Measurements from ENCODE around the gene FURIN. TPM values are rescaled to one million over a fixed set of nuclear protein-coding genes. Genes with fewer than 3 reads are reported as not detected.

Gene FURIN
- total RNA-seq, 1 experiment from 2014 or later, result 62.0 TPM

GRCh38 chr15:90840157-90840855 lies 28.1 kb upstream of the FURIN start:
- H3K27me3 ChIP-seq (ENCODE audit: control insufficient read depth, insufficient read depth, low read length), result no peaks in the 10 kb centered on the region
- no TSS peak for BruUV-seq (replicated peaks)
- CTCF ChIA-PET, result no interaction called here
- H3K27ac ChIP-seq (ENCODE audit: low read length), result no peak overlapping the region
- POLR2A ChIA-PET, result no interaction called here
- TF ChIP-seq TCF7L2 (IDR thresholded peaks at IDR 0.05; ENCODE audit: low read depth, low read length) (no peak), CTCF (IDR thresholded peaks at IDR 0.05) (no peak), REST (IDR thresholded peaks at IDR 0.05; ENCODE audit: insufficient read depth in 1 of 2, low read depth in 2 of 2, low read length in 1 of 2) (no peak), SIN3A (IDR thresholded peaks at IDR 0.05; ENCODE audit: borderline replicate concordance, insufficient read depth, low read depth, low read length) (no peak), POLR2AphosphoS5 (IDR thresholded peaks at IDR 0.05; ENCODE audit: low read depth, low read length) (no peak)
- peaks cover 3% of the 10 kb centered on the region for H3K4me1 ChIP-seq (ENCODE audit: control insufficient read depth, insufficient read depth, low read length)
- ATAC-seq (no peak), DNase-seq (ENCODE audit: low read depth, low spot score) (no peak)
- no peak overlapping the region for H3K4me3 ChIP-seq (ENCODE audit: low read depth in 2 of 2, low read length in 2 of 2)
- no peaks in the 10 kb centered on the region for H3K36me3 ChIP-seq (ENCODE audit: control insufficient read depth, insufficient read depth, low read length)
- intact Hi-C loops (cut with micrococcal nuclease; ENCODE audit: unreplicated experiment) (no loop called here), in situ Hi-C loops (cut with HindIII; ENCODE audit: low pct_unique_long_range_greater_than_20kb, low sequenced_read_pairs) (no loop called here)
- H3K9me3 ChIP-seq (ENCODE audit: control insufficient read depth, insufficient read depth, low read depth, low read length), result no peaks in the 10 kb centered on the region

GRCh38 chr15:90840954-90841353 lies 27.4 kb upstream of the FURIN start:
- DNase-seq (ENCODE audit: low read depth, low spot score) (no peak), ATAC-seq (no peak)
- no peaks in the 10 kb centered on the region for H3K36me3 ChIP-seq (ENCODE audit: control insufficient read depth, insufficient read depth, low read length)
- intact Hi-C loops (cut with micrococcal nuclease; ENCODE audit: unreplicated experiment) (no loop called here), in situ Hi-C loops (cut with HindIII; ENCODE audit: low pct_unique_long_range_greater_than_20kb, low sequenced_read_pairs) (no loop called here)
- no peak overlapping the region for H3K27ac ChIP-seq (ENCODE audit: low read length)
- no TSS peak for BruUV-seq (replicated peaks)
- no peaks in the 10 kb centered on the region for H3K27me3 ChIP-seq (ENCODE audit: control insufficient read depth, insufficient read depth, low read length)
- ChIA-PET CTCF (no interaction called here), POLR2A (no interaction called here)
- H3K4me3 ChIP-seq (ENCODE audit: low read depth in 2 of 2, low read length in 2 of 2), result no peak overlapping the region
- no peak for TF ChIP-seq CTCF (IDR thresholded peaks at IDR 0.05)
- TF ChIP-seq POLR2AphosphoS5 (IDR thresholded peaks at IDR 0.05; ENCODE audit: low read depth, low read length), result no peak
- TF ChIP-seq REST (IDR thresholded peaks at IDR 0.05; ENCODE audit: insufficient read depth in 1 of 2, low read depth in 2 of 2, low read length in 1 of 2), result no peak
- no peak for TF ChIP-seq SIN3A (IDR thresholded peaks at IDR 0.05; ENCODE audit: borderline replicate concordance, insufficient read depth, low read depth, low read length)
- TF ChIP-seq TCF7L2 (IDR thresholded peaks at IDR 0.05; ENCODE audit: low read depth, low read length), result no peak
- peaks cover 6% of the 10 kb centered on the region for H3K4me1 ChIP-seq (ENCODE audit: control insufficient read depth, insufficient read depth, low read length)
- H3K9me3 ChIP-seq (ENCODE audit: control insufficient read depth, insufficient read depth, low read depth, low read length), result no peaks in the 10 kb centered on the region
